CD4-positive, alpha-beta T cell treated with Interferon alpha-2 for 1 hour (primary cell): Measurements from ENCODE around the gene BDH1.

Experiments
- DNase-seq, 2 donors: peaks; one replicate each; pipeline ENCODE4 v3.0.0-alpha.2; 2020 to 2022

Gene BDH1

DNA sequence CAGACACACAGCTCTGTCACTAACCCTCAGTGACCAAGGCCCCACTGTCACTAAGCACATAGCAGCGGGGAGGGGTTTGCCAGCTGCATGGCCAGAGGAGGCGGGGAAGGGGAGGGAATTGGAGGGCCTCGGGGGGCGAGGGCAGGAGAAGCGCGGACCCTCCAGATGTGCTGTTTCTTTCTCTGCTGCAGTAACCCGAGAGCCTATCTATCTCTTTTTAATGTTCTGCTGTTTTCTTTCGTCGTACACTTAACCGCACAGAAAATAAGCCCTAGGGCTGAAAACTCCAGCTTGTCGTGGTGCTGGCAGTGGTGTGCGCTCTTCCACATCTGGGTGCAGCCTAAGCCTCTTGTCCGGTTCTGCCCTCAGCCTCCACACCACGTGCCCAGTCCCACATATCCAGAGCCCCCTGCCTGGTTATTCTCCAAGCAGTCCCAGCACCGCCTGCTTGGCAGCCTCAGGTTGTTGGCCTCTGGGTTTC lies 51.1 kb downstream of the BDH1 start:
- DNase-seq: no peak

DNA sequence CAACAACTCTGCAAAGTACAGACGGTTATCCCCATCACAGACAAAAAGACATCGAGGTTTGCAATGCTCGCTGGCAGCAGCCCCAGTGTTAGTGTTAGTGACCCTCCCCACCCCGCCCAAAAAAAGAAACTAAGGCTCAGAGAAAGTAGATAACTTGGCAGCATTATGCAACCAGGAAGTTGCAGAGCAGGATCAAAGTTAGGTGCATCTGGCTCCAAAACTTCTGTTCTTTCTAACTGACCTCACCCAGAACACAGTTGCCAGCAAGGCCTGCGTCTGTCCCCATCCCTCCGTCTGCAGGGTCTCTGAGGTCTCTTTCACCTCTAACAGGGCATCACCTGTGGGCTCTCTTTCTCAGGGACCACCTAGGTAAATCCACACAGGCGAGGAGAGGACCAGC lies 51.5 kb downstream of the BDH1 start:
- no peak for DNase-seq

DNA sequence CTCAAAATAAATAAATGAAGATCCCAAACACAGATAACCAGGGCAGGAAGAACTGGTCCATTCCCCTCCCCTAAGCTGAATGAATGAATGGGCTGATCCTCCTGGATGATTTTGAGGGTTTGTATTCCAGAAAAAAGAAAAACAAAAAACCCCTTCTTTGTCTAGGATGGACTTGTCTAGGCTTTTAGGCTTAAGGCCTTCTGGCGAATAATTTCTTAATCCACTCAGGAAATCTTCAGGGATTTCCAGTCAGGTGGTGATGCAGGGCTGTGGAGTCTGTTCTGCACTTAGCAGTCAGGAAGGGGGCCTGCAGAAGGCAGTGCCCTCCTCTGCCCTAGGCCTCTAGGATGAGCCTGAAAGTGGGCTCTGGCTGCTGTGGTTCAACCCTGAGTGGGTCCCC lies 52.1 kb downstream of the BDH1 start:
- DNase-seq: no peak

DNA sequence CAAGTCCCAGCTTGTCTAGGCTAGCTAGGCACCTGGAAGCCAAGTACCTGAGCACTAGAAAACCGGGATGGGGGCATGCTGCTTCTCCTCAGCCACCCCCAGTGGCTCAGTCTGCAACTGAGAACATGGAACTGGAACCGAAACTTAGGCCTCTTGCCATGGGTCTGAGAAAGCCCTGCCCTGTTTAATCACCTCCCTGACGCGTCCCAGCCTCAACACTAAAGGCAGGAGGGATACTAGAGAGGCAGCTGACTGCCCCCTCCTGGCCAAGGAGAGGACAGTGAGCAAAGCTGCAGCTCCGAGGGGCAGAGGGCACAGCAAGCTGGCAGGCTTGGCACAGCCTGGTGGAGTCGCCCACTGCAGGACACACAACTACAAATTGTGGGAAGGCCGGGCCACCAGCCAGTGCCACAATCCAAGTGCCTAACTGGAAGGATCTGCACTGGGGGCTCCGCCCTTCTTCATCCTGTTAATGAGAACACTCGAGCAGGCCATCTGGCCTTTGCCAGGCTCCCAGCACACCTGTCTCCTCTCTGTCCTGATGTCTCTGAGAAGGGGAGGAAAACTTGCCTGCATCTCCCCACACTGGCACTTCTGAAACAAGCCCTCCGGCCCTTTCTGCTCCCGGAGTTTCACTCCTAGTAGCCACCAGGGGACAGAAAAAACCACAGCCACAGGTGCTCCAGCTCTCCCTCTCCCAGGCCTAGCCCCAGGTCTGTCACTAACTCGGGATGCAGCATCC lies 53.7 kb downstream of the BDH1 start:
- DNase-seq: peak; percentile 38 to 47

DNA sequence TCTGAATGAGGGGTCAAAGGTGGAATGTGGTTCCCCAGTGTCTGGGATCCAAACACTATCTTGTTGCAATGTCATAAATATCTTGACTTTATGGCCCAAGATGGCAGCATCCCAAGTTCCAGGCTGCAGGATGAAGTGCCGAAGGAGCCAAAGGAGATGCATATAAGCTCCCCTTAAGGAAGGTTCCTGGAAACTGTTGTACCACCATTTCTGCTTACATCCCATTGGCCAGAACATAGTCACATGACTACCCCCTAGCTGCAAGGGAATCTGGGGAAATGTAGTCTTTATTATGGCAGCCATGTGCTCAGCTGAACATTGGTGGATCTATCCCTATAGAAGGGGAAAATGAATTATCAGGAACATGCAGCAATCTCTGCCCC lies 54.3 kb downstream of the BDH1 start:
- peak in 1 of 2 donors; percentile 10 for DNase-seq

DNA sequence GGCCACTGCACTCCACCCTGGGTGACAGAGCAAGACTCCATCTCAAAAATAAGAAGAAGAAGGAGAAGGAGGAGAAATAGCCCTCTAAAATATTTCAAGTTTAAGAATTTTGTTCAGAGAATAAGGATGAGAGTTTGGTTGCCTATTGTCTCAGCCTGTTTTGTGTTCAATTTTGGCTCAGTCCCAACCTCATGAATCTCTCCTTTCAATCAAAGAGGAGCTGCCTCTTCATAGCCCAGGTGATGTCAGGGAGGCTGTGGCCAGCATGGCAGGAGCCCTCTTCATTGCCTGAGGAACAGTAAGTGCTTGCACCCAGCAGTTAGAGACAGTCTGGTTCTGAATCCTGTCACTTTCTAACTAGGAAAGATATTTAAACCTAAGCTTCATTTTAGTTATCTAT lies 55.0 kb downstream of the BDH1 start:
- no peak for DNase-seq

DNA sequence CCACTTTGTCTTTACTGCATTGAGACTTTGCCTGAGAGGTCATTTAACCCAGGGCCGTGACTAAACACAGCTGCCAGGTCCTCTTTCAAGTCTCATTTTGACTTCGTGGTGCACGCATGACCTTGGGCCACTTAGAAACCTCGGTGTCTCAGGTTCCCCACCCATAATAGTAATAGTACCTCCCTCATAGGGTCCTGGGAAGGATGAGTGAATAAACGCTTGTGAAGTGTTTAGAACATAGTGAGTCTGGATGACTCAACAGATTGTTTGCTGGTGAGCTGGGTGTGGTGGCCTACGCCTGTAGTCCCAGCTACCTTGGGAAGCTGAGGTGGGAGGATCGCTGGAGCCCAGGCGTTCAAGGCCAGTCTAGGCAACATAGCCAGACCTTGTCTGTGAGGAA lies 56.3 kb downstream of the BDH1 start:
- DNase-seq: no peak

DNA sequence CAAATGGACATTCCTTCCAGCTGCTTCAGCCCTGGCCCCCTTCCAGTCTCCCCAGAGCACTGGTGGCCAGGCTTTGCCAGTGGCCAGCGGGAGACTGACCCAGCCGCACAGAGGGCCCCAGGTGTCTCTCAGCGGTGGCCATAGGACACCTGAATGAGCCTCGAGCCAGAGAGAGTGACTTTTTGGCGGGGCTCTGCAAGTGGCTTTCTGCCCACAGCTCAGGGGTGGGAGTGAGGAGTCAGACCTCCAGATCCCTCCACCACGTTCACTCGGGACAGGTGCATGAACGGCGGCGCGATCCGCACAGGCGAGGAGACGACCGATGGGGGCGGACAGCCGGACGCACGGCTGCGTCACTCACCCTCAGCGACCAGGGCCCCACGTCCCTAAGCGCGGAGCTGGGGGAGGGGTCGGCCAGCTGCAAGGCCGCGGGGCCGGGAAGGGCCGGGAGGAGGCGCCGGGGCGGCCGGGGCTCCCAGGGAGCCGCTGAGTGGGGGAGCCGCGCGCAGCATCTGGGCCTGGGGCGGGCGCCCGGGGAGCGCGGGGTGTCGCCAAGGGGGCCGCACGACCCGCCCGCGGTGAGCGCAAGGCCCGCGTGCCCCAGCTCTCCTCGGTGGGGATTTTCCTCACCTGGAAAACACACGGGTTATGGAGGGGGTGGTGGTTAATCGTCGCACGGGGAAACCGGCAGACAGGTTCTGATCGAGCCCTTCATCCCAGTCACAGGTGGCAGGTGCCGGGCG lies 57.1 kb downstream of the BDH1 start:
- no peak for DNase-seq

DNA sequence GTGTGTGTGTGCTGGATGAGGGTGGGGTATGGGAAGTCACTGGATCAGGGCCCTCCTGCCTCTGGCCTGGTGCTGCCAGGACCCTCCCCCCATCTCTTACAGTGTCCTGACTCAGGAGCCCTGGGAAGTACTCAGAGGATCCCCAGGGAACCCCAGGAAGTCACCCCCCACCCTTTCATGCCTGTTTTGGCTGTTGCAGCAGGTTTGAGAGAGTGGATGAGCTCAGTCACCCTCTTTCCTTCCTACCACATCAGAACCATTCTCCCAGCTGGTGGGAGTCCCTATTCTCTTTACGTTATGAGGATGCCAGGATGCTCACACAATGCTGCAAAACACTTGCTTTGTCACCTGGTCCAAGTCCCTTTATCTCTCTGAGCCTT lies 59.0 kb downstream of the BDH1 start:
- DNase-seq: no peak

DNA sequence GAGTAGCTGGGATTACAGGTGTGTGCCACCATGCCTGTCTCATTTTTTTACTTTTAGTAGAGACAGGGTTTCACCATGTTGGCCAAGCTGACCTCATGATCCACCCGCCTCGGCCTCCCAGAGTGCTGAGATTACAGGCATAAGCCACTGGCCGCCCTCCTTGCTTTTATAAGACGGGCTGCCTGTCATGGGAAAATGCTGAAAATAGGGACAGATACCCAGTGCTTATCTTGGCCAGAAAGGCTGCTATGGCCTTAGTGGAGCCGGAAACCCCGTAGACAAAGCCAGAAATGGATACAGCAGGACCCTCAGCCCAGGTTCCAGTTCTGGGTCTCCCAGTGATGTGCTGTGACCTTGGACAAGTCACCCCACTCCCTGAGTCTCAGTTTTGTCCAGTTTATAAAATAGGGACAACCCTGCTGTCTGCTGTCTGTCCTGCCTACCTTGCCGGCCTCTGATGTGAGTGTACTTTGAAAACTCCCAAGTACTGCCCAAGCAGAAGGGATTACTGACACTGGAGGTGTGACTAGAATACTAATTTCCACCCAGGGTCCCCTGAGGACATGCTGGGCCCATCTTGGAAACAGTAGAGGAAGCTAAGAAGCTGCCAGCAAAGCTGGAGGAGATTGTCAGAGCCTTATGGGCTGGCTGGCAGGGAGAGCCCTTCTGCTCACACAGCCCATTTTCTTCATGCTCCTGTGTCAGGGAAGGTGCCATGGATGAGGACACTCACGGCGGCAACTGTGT lies 59.6 kb downstream of the BDH1 start:
- no peak for DNase-seq

DNA sequence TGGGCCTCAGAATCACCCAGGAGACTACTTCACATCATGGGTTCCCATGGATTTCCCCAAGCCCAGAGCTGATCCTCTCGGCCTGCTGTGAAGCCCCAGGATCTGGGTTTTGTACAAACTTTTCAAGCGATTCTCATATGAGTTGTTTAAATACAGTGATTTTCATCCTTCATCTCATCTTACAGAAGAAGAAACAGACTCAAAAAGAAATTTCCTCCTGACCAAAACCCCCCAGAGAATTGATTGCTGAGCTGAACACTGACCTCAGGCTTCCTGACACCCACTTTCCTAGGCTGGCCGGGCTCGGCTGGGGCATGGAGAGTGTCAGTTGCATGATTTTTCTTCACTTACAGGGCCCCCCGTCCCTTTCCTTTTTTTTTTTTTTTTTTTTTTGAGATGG lies 60.3 kb downstream of the BDH1 start:
- DNase-seq: no peak

DNA sequence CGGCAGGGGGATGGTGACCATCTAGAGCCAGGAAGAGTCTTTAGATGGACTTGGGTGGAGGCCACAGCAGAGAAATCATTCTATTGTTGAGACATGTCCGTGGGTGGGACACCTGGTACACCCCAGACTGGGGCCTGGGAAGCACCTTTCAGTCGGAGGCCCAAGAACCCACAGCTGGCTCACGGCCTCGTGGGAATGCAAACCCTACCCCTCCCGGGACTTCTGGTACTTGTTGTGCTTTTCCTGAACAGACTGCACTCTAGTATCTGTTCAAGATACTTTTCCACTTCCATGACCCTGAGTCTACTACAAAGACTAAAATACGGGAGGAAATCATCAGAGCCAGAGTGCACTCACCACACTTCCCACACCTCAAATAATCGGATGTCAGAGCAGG lies 60.7 kb downstream of the BDH1 start:
- no peak for DNase-seq

DNA sequence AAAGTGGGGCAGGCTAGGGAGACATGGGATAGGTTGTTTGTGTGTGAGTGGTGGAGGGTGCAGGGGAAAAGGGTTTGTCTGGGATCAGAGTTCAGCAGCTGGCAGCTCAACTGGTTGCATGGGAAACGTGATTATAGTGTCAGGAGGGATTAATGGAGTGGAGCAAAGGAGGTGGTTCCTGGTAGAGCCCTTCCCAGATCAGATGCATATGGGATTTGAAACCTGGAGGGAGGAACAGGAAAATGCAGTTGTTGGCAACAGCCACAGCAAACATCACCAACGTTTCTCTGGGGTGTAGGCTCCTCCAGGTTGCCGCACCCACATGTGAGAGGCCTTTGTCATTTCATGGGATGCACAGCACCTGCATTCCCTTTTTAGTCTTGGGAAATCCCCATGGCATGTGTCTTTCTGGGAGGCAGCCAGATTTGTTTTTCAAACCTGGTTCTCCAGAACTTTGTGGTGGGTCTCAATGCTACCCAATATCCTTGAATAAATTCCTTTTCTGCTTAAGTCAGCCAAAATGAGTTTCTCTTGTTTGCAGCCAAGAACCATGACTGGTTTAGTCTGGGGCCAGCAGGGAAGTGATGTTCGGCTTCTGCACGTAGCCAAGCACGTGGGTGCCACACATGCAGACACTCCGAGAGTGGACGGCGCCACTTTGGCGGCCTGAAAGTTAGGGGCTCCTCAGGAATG lies 61.3 kb downstream of the BDH1 start:
- DNase-seq: no peak

DNA sequence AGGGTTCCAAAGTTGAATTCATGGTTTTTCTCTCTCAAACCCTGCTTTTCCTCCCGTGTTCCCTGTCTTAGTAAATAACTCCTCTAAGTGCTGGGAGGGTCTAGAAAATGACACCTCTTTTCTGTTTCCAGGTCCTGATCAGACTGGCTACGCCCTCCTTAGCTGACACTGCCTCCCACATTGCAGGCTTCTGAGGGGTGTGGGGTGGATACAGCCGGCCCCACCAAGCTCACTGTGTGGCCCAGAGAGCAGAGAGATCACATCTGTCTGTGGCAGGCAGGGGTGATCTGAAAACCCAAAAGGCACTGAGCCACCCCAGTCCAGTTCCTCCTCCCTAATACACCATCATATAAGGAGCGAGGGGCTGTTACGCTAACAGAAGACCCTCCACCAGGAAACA lies 62.7 kb downstream of the BDH1 start:
- no peak for DNase-seq

DNA sequence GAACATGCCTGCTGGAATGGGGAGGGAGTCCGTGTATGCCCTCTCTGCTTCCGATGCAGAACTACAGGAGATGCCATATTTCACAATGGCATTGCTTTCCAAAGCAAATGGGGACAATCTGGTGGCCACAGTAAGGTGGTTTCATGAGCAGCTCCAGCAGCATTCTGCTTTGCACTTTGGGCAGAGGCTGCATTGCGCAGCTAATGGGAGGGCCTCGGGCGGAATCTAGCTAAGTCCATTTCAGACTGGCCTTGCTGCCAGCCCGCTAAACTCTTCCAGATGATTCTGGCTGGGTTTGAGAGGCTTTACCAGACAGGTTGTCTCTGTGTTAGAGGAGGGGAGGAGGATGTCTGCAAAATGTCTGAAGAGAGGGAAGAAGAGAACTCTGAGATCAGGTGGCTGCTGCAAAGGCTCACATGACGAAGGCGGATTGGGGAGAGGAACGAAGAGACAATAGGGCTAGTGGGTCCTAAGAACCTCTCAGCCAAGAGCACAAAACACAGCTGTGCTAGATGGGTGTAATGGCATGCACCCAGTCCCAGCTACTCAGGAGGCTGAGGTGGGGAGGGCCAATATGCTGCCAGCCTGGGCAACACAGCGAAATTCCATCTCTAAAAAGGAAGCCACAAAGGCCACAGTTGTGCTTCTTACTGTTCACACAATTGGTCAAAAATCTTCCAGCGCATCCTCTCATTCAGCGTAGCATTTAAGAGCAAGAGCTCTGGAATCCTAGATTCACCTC lies 63.7 kb downstream of the BDH1 start:
- DNase-seq: no peak

DNA sequence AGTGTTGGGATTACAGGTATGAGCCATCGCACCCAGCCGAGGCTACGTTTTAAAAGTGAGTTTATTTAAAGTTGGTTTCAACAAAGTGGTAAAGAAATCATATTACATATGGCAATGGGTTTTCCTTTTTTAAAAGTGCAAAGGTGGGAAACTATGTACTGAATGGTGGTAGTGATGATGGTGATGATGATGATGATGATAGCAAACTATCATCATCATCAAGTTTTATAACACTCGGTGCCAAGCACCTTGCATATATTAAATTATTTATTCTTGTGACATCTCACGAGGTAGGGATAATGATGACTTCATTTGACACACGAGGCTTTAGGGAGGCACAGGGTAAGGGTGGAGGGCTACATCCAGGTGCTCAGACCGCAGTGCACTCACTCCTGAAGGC lies 64.3 kb downstream of the BDH1 start:
- no peak for DNase-seq

DNA sequence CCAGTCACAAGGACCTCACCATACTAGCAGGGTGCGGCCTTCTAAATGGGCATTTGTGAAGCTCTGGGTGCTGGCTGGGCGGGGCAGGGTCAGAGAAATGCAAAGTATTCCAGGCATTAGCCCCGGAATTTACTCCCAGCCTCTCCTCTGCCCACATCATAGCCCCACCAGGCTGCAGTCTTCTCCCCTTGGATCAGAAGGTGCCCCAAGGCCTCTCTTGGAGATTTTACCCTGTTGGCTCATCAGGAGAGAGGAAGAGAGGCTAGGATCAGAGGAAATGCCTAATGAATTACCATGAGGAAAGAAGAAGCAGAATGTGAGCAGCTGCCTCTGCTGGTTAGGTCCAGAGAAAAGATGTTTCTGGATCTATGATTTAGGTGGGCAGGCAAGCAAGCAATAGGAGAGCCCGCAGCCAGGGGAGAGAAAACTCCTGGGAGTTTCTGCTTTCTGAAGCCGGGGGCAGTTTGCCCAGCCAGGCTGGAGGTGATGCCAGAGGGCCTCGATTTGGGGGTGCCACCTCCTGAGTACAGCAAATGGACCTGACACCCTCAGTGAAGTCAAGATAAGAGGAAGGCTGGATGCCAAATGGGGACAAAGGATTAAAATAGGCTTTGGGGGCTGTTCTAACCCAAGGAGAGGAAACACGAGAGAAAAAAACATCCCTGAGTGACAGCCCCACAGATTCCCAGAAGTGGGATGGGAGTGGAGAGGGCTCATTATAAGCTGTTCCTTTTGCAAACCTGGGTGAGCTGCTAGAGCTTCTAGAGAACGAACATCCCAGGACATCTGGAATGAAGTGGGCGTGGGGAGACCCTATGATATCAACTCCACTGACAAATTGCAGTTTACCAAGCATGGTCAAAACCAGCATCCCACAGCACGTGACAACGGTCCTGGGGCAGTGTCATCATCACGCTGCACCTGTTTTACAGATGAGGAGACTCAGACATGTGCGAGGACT lies 65.4 kb downstream of the BDH1 start:
- no peak for DNase-seq

DNA sequence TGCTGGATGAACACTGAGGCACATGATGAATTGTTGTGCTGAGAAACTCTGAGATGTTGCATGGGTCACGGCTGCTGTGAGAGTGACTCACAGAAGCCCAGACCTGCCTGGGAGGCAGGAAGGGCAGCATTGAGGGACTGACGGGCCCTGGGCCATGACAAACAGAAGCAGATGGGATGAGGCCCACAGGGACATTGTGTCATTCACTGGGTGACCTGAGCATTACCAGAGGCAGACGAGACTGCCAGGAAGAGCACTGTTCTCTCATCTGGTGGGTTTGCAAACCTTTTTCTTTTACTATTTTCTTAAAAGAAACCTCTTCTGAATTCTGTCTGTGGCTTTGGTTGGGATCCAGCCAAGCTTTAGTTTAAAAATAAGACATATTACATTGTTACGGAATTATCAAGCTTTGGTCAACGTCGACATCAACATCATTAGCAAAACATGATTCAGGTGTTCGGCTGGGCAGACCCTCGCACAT lies 67.8 kb downstream of the BDH1 start:
- DNase-seq: no peak

DNA sequence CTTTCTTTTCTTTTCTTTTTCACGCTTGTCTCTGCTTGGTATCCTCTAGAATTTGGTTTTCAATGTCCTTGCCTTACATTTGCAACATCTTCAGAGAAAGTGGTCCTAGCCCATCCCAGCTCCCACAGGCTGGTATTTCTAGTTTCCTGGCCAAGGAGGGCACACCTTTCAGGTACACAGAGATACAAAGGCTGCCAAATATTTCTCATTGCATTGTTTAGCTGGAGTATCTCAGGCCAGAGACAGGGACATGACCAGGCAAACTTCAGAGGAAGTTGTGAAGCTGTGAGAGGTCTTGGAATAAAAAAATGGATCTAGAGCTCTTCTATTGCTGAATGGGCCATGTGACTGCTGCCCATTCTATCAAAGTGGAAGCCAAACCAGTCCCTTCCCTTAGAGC lies 68.9 kb downstream of the BDH1 start:
- no peak for DNase-seq

DNA sequence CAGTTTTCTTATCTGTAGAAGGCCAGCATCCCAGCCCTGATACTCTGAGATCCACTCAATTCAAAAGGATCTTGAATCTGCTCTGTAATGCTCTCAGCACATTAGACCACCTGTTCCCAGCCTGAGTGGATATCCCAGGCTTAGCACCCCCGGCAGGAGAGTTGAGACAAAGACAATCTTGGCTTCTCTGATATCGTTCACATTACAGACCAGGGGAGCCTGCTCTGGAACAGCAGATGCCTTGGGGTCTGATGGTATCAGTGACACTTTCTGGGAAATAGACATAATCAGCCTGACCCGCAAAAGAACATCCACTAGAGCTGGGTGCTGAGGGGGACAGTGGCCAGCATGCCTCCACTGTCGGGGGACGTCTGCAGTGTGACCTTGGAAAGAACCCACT lies 70.6 kb downstream of the BDH1 start:
- DNase-seq: no peak

DNA sequence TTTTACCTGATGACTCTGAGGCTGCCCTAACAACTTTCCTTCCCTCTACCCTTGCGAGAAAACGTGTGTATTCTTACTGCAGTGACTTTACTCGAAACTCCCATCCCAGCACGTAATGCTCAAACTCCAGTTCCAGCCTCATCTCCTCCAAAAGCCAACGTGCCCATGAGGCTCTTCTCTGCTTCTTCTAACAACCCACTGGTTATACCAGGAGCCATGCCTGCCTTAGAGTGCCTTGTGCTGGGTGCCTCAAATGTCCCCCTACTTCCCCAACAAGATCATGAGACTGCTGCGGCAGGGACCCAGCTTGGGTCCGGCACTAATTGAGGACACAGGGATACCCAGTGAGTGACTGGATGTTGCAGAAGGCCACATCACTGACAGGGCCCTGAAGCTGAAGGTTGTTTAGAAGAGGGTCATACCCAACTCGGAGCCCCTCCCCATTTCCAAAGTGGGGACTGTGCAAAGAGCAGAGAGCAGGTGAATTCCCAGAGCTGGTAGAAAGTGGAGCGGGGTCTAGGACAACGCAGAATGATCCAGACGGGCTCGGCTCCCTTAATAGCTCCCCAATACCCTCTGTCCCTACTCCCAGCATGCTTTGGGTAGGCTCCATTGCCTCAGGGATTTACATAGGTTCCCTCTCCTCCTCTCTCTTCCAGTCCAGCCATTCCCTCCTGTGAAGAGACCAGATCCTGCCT lies 71.4 kb downstream of the BDH1 start:
- no peak for DNase-seq
